Measurements from ENCODE around the gene CLDN11. TPM values are rescaled to one million over a fixed set of nuclear protein-coding genes. Genes with fewer than 3 reads are reported as not detected.

CLDN11 gene
- total RNA-seq, 1 donor from 2014 or later = 2.5 TPM

DNA sequence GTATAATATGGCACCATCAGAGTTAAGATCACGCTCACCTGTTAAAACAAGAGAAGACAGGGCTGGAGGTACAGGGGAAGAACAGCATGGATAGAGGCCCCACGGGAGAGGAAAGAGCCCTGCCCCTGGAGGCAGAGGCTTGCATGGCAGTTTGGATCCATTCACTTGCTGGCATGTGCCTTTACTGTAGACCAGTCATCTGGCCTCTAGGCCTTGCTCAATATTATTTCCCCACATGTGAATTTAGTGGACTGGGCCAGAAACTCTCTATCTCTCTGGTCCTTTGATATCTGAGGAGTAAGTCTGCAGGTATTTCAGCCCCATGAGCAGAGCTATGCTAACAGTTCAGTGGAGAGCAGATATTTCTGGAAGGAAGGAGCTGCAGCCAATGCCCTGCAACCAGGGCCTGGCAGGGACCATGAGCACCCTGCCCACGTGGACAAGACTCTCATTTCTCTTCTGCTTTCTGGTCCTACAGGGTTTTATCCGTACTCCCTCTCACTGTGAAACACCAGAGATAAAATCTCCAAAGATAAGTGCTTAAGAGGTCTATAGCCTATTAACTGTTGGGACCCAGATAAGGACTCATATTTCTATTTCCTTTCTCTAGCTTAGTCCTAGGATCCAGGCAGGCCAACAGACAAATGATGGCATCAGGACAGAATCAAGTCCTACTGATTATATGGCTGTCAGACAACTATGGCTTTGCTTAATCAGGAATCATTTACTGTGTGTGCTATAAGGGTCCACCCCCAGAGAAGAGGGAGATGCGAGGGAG is 65.0 kb downstream of the CLDN11 start:
- Histone ChIP-seq H3K27me3 (ENCODE audit: control insufficient read depth, insufficient read depth, low read length) (no peaks in the 10 kb centered on the region), H3K36me3 (ENCODE audit: control insufficient read depth, insufficient read depth, low read length) (no peaks in the 10 kb centered on the region), H3K4me3 (ENCODE audit: low read depth, low read length) (no peak overlapping the region)
- TF ChIP-seq, protein P1, sequence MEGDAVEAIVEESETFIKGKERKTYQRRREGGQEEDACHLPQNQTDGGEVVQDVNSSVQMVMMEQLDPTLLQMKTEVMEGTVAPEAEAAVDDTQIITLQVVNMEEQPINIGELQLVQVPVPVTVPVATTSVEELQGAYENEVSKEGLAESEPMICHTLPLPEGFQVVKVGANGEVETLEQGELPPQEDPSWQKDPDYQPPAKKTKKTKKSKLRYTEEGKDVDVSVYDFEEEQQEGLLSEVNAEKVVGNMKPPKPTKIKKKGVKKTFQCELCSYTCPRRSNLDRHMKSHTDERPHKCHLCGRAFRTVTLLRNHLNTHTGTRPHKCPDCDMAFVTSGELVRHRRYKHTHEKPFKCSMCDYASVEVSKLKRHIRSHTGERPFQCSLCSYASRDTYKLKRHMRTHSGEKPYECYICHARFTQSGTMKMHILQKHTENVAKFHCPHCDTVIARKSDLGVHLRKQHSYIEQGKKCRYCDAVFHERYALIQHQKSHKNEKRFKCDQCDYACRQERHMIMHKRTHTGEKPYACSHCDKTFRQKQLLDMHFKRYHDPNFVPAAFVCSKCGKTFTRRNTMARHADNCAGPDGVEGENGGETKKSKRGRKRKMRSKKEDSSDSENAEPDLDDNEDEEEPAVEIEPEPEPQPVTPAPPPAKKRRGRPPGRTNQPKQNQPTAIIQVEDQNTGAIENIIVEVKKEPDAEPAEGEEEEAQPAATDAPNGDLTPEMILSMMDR (IDR thresholded peaks at IDR 0.05; ENCODE audit: insufficient read depth, low read length, poor library complexity, severe bottlenecking) = peak; percentile 16
- no peak for DNase-seq (ENCODE audit: low read depth)

Other genes with a start within 250 kb of the CLDN11 start
- gene PHC3, start 237.1 kb upstream of the CLDN11 start, total RNA-seq = 22.4 and 33.1 TPM in 2 replicates
- 46.2 and 69.3 TPM in 2 replicates for gene PRKCI, start 196.4 kb upstream of the CLDN11 start, total RNA-seq
- gene SKIL, start 61.2 kb upstream of the CLDN11 start, total RNA-seq = 108 and 117 TPM in 2 replicates
- 0.07 TPM in 1 of 2 replicates, not detected in the other for gene SLC7A14, start 167.2 kb downstream of the CLDN11 start, total RNA-seq